GM23338 (cell line): Measurements from ENCODE around the gene CELA3A.

Experiments used
- CTCF ChIP-seq, 2 experiments: fragments of 200-600 bp in 1 of 2; sonication (generic) in 1 of 2; conservative IDR thresholded peaks; 2 replicates each; pipeline versions ENCODE4 v1.5.1 to v1.6.1; 2016 to 2017; ENCODE audit warnings: antibody characterized with exemption in 2 of 2, low read depth in 2 of 2, mild to moderate bottlenecking in 2 of 2, moderate library complexity in 1 of 2
- NANOG ChIP-seq: IDR thresholded peaks from 2 replicates; pipeline ENCODE4 v1.6.1; 2016; ENCODE audit warnings: antibody characterized with exemption, borderline replicate concordance

- TF ChIP-seq CTCF (conservative IDR thresholded peaks at IDR 0.05; ENCODE audit: low read depth in 2 of 2) (no peak), NANOG (no peak)
Measured at GRCh38 chr1:22037520-22037919, 36.1 kb downstream of the CELA3A start.
